C4-2B (cell line): ENCODE measurements around the gene MUL1.
A peak's percentile ranks its signal among the peaks of the same experiment; 100 is the strongest.
"Not testable (repeated sequence)": the region's sequence is repeated elsewhere in the genome, so short reads cannot be mapped to it uniquely, and the experiment has no call there.

Source experiments
- H3K27ac ChIP-seq: fragments of 450-650 bp; 2 replicates; pipeline ENCODE4 v1.5.1; 2017
- CTCF ChIP-seq: fragments of 450-650 bp; conservative IDR thresholded peaks from 2 replicates; pipeline ENCODE4 v1.5.1; 2017; ENCODE audit warnings: mild to moderate bottlenecking
- ZFX ChIP-seq: fragments of 450-650 bp; IDR thresholded peaks from 2 replicates; pipeline ENCODE4 v1.6.1; 2017

Gene MUL1

GRCh38 chr1:20530901-20531300 is 22.9 kb upstream of the MUL1 start:
- H3K27ac ChIP-seq: no peak overlapping the region
- no peak for TF ChIP-seq CTCF
- no peak for TF ChIP-seq ZFX

DNA sequence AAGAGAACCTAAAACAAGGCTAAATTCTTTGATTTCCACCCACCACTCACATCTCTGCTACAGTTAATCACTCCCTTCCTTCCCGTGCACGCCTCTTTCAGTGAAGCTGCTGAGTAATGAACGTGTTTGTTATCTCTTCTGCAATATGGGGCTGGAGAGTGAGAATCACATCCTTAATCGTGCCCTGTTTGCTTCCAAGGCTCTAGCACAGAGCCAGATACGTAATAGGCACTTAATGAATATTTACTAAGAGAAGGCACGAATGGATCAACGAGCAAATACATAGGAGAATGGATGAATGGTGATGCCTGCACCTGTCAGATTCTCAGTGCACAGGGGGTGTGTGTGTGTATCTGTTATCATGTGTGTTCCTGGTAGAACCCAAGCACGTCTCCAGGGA is 22.4 kb upstream of the MUL1 start:
- TF ChIP-seq ZFX: no peak
- TF ChIP-seq CTCF: no peak
- no peak overlapping the region for H3K27ac ChIP-seq

DNA sequence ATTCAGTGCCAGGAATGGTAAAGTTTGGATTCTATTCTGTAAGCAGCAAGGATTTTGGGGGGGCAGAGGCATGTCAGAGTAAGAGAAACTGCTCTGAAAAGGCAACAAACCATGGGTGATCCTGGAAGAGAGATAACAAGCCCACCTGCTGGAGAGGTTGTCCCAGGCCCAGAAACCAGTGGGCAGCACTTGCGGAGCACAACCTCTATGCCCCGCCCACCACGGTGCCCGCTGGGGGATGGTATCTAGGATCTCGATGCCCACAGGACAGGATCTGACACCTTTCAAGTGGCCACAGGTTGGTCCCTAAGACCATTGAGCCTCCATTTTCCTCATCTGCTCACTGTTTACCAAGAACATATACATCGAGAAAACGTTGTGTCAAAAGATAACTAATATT is 20.3 kb upstream of the MUL1 start:
- no peak overlapping the region for H3K27ac ChIP-seq
- no peak for TF ChIP-seq CTCF
- TF ChIP-seq ZFX: no peak

- TF ChIP-seq ZFX: no peak
These were observed 18.3 kb upstream of the MUL1 start for GRCh38 chr1:20526267-20526666.

GRCh38 chr1:20521960-20522861 is 14.3 kb upstream of the MUL1 start:
- TF ChIP-seq CTCF: peak; percentile 81
- TF ChIP-seq ZFX: no peak
- no peak overlapping the region for H3K27ac ChIP-seq

More at GRCh38 chr1:20526267-20526666, 18.3 kb upstream of the MUL1 start:
- H3K27ac ChIP-seq: no peak overlapping the region

DNA sequence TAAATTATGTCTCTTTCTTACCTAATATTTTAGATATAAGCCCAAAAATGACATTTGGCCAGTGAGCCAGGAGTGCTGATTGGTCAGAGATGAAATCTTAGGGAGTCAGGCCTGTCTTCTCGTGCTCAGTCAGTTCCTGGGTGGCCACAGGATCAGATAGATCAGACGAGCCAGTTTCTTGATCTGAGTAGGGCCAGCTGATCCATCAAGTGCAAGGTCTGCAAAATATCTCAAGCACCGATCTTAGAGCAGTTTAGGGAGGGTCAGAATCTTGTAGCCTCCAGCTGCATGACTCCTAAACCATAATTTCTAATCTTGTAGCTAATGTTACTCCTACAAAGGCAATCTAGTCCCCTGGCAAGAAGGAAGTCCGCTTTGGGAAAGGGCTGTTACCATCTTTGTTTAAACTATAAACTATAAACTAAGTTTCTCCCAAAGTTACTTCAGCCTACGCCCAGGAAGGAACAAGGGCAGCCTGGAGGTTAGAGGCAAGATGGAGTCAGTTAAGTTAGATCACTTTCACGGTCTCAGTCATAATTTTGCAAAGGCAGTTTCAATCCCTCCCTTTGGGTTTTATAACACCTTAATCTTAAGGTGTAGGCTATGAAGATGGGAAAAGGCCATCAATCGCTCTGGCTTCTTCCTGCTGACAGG is 11.8 kb upstream of the MUL1 start:
- not testable (repeated sequence) for H3K27ac ChIP-seq

GRCh38 chr1:20511518-20512428 is 3.8 kb upstream of the MUL1 start:
- TF ChIP-seq CTCF (no peak), ZFX (no peak)
- no peak overlapping the region for H3K27ac ChIP-seq

- H3K27ac ChIP-seq: peak overlapping the region; percentile 92
- no peak for TF ChIP-seq ZFX
- no peak for TF ChIP-seq CTCF
These were observed 440 bp upstream of the MUL1 start for GRCh38 chr1:20508411-20508771.
